HG02642 (cell line): ENCODE measurements around the gene PRUNE2.

Source experiments
- ATAC-seq: cut with Tn5 transposase; IDR thresholded peaks from one replicate; pipeline ENCODE4 v1.9.1; 2021; ENCODE audit warnings: mild to moderate bottlenecking; ENCODE audit not compliant: unreplicated experiment, poor library complexity

PRUNE2 gene

DNA sequence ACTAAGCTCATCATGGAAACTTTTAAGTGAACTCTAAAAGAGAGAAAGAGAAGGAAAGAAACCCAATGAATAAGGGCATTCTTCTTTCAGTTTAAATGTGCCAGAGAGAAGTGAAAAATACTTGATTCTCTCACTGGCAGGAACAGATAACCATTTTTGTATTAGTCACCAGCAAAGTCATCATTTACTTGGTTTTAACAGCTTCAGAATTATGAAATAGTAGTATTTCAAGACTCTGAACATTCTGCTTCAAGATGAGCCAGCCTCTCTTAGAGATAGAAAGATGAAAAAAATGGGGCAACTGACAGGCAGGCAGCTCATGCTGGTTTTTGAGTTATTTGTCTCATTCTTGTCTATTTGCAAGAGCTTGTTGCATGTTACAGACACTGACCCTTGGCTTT, 343.4 kb downstream of the PRUNE2 start:
- ATAC-seq = peak; percentile 72

DNA sequence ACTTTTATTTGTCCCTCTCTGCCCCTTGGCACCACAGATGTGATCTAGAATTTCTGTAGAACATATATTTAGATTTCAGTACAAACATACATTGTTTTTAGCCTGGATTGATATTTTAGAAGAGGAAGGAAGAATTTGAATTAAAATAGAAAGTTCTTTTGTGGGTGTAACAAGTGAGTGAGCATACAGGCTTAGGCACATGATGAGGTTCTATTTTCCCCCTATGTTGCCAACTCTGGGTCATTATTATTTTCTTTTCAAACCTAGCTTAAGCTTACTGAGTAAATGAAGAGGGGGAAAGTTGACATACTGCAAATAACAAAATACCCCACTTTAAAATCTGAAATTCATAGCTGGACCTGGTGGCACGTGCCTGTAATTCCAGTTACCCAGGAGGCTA, 344.0 kb downstream of the PRUNE2 start:
- peak; percentile 6 for ATAC-seq
